H1 (cell line): Measurements from ENCODE around the gene RIMS3. TPM values are rescaled to one million over a fixed set of nuclear protein-coding genes. Genes with fewer than 3 reads are reported as not detected.
A peak's percentile ranks its signal among the peaks of the same experiment; 100 is the strongest.

Experiments used
- CTCF ChIA-PET: fragments of 300-600 bp; sonication (Branson Sonifier 250); formaldehyde crosslinking; loops from one replicate; lab custom pipeline; 2021; ENCODE audit not compliant: partially characterized antibody; lab: Charles Lee
- POLR2A ChIA-PET: fragments of 300-600 bp; sonication (Branson Sonifier 250); formaldehyde crosslinking; loops from one replicate; lab custom pipeline; 2021; ENCODE audit warnings: inconsistent platforms; ENCODE audit not compliant: partially characterized antibody; lab: Charles Lee
- DNase-seq, 2 experiments: peaks; one replicate each; pipeline versions ENCODE4 v3.0.0 to v3.0.0-alpha.2; 2010 to 2022; ENCODE audit warnings: low spot score in 2 of 2, low read depth in 1 of 2, mixed read lengths in 1 of 2
- FAIRE-seq: peaks from 2 replicates; lab custom pipeline; 2011; peaks lifted over from hg19 to GRCh38; lab: Jason Lieb, UNC
- H2AFZ ChIP-seq: 2 replicates; pipeline ENCODE4 v1.8.1; 2012; ENCODE audit warnings: low read length, inconsistent platforms
- H2AK5ac ChIP-seq: 2 replicates; pipeline ENCODE4 v1.6.1; 2013; ENCODE audit warnings: low read depth, low read length
- H2BK120ac ChIP-seq: replicated peaks from 2 replicates; pipeline ENCODE3; 2013; ENCODE audit warnings: low read depth, low read length, inconsistent platforms
- H2BK12ac ChIP-seq: 2 replicates; pipeline ENCODE4 v1.6.1; 2013; ENCODE audit warnings: low read depth, low read length
- H2BK15ac ChIP-seq: 2 replicates; pipeline ENCODE4 v1.6.1; 2013; ENCODE audit warnings: low read length
- H2BK20ac ChIP-seq: 2 replicates; pipeline ENCODE4 v1.6.1; 2013; ENCODE audit warnings: low read length
- H2BK5ac ChIP-seq: 2 replicates; pipeline ENCODE4 v1.6.1; 2013; ENCODE audit warnings: low read depth, low read length
- H3K14ac ChIP-seq: 2 replicates; pipeline ENCODE4 v1.6.1; 2013; ENCODE audit warnings: inconsistent platforms; ENCODE audit not compliant: insufficient read length
- H3K18ac ChIP-seq: 2 replicates; pipeline ENCODE4 v1.6.1; 2013; ENCODE audit warnings: low read length; ENCODE audit errors: extremely low read depth
- H3K23ac ChIP-seq: 2 replicates; pipeline ENCODE4 v1.6.1; 2013; ENCODE audit warnings: inconsistent platforms; ENCODE audit not compliant: insufficient read length
- H3K23me2 ChIP-seq: 2 replicates; pipeline ENCODE4 v1.6.1; 2013; ENCODE audit warnings: low read depth, low read length
- H3K27ac ChIP-seq: 2 replicates; pipeline ENCODE4 v1.6.1; 2011; ENCODE audit warnings: low read depth, low read length, inconsistent platforms
- H3K27me3 ChIP-seq, 4 experiments: replicated peaks in 1 of 4; 1 replicate in 1 of 4; 2 replicates in 3 of 4; pipeline versions ENCODE4 v1.6.1 to v1.8.1; 2011 to 2013; ENCODE audit warnings: low read length in 3 of 4, mild to moderate bottlenecking in 3 of 4, inconsistent platforms in 2 of 4, mixed read lengths in 2 of 4, moderate library complexity in 1 of 4; ENCODE audit not compliant: control insufficient read depth in 3 of 4, insufficient read depth in 3 of 4; ENCODE audit errors: extremely low read depth in 1 of 4
- H3K36me3 ChIP-seq, 4 experiments: 2 replicates each; pipeline versions ENCODE4 v1.6.1 to v1.8.1; 2011 to 2013; ENCODE audit warnings: mild to moderate bottlenecking in 4 of 4, low read length in 3 of 4, moderate library complexity in 2 of 4, control low read depth in 1 of 4, inconsistent platforms in 1 of 4; ENCODE audit not compliant: insufficient read depth in 4 of 4, control insufficient read depth in 2 of 4
- H3K4ac ChIP-seq: replicated peaks from 2 replicates; pipeline ENCODE3; 2013; ENCODE audit warnings: low read length, low read depth, mixed read lengths, inconsistent platforms; ENCODE audit not compliant: insufficient read length
- H3K4me1 ChIP-seq, 4 experiments: replicated peaks in 1 of 4; 1 replicate in 1 of 4; 2 replicates in 3 of 4; pipeline versions ENCODE4 v1.6.1 to v1.8.1; 2011 to 2013; ENCODE audit warnings: low read length in 3 of 4, inconsistent platforms in 2 of 4, mixed read lengths in 1 of 4; ENCODE audit not compliant: insufficient read depth in 4 of 4, control insufficient read depth in 3 of 4
- H3K4me2 ChIP-seq, 2 experiments: 2 replicates each; pipeline versions ENCODE4 v1.6.1 to v1.8.1; 2011 to 2013; ENCODE audit warnings: low read depth in 2 of 2, low read length in 2 of 2, control low read depth in 1 of 2, inconsistent platforms in 1 of 2, mild to moderate bottlenecking in 1 of 2; ENCODE audit not compliant: insufficient read depth in 1 of 2
- H3K4me3 ChIP-seq, 4 experiments: fragments of 200-600, 300-600 bp in 1 of 4; sonication (generic), shearing (Covaris generic), sonication (Bioruptor Twin) in 1 of 4; 2 replicates each; pipeline versions ENCODE4 v1.5.1 to v1.8.1; 2011 to 2016; ENCODE audit warnings: low read length in 4 of 4, low read depth in 3 of 4, control low read depth in 2 of 4, inconsistent platforms in 2 of 4, mild to moderate bottlenecking in 2 of 4, mixed read lengths in 1 of 4, moderate library complexity in 1 of 4; ENCODE audit not compliant: insufficient read depth in 2 of 4; ENCODE audit errors: extremely low read depth in 1 of 4
- H3K56ac ChIP-seq: replicated peaks from 2 replicates; pipeline ENCODE3; 2013; ENCODE audit warnings: low read depth, mild to moderate bottlenecking, mixed read lengths, low read length, inconsistent platforms; ENCODE audit not compliant: insufficient read length
- H3K79me1 ChIP-seq: 2 replicates; pipeline ENCODE4 v1.6.1; 2013; ENCODE audit warnings: low read depth, low read length, control low read depth
- H3K79me2 ChIP-seq, 2 experiments: 2 replicates each; pipeline versions ENCODE4 v1.6.1 to v1.8.1; 2012 to 2013; ENCODE audit warnings: low read length in 2 of 2, mild to moderate bottlenecking in 2 of 2, inconsistent platforms in 1 of 2; ENCODE audit not compliant: insufficient read depth in 2 of 2, control insufficient read depth in 1 of 2
- H3K9ac ChIP-seq, 4 experiments: replicated peaks in 1 of 4; 1 replicate in 1 of 4; 2 replicates in 3 of 4; pipeline versions ENCODE4 v1.6.1 to v1.8.1; 2011 to 2013; ENCODE audit warnings: low read depth in 3 of 4, low read length in 3 of 4, control low read depth in 2 of 4, mild to moderate bottlenecking in 2 of 4, moderate library complexity in 2 of 4, inconsistent platforms in 1 of 4; ENCODE audit errors: extremely low read depth in 1 of 4
- H3K9me3 ChIP-seq, 2 experiments: 2 replicates each; pipeline versions ENCODE4 v1.6.1 to v1.8.1; 2012 to 2013; ENCODE audit warnings: mild to moderate bottlenecking in 2 of 2, moderate library complexity in 2 of 2, control low read depth in 1 of 2, inconsistent platforms in 1 of 2, low read depth in 1 of 2, low read length in 1 of 2, mixed read lengths in 1 of 2; ENCODE audit not compliant: insufficient read depth in 2 of 2
- H4K20me1 ChIP-seq, 2 experiments: replicated peaks in 1 of 2; 2 replicates each; pipeline versions ENCODE3 to v1.8.1; 2011 to 2013; ENCODE audit warnings: inconsistent platforms in 2 of 2, low read length in 2 of 2, mild to moderate bottlenecking in 1 of 2; ENCODE audit not compliant: insufficient read depth in 2 of 2, control insufficient read depth in 1 of 2
- H4K5ac ChIP-seq: 2 replicates; pipeline ENCODE4 v1.6.1; 2013; ENCODE audit warnings: low read length, low read depth, mixed read lengths, inconsistent platforms; ENCODE audit not compliant: insufficient read length
- H4K8ac ChIP-seq: 2 replicates; pipeline ENCODE4 v1.8.0; 2013; ENCODE audit warnings: mild to moderate bottlenecking, moderate library complexity, low read length, inconsistent platforms; ENCODE audit not compliant: insufficient read depth; ENCODE audit errors: extremely low read depth
- H4K91ac ChIP-seq: replicated peaks from 2 replicates; pipeline ENCODE3; 2013; ENCODE audit warnings: low read length, mixed read lengths, inconsistent platforms; ENCODE audit not compliant: insufficient read length
- HDAC6 ChIP-seq: IDR thresholded peaks from one replicate; pipeline ENCODE4 v1.7.1; 2012; ENCODE audit warnings: low read depth, mild to moderate bottlenecking, inconsistent platforms, low read length, moderate library complexity
- KDM1A ChIP-seq: fragments of 200-600, 300-600 bp; sonication (generic); IDR thresholded peaks from 2 replicates; pipeline ENCODE4 v1.7.1; 2016; ENCODE audit warnings: mild to moderate bottlenecking, low read length, borderline replicate concordance
- MAFK ChIP-seq: IDR thresholded peaks from 2 replicates; pipeline ENCODE4 v1.6.1; 2012; ENCODE audit warnings: low read depth, mild to moderate bottlenecking, improper control_type of control experiment, low read length
- SIN3A ChIP-seq, 2 experiments: IDR thresholded peaks in 1 of 2; conservative IDR thresholded peaks in 1 of 2; 2 replicates each; pipeline ENCODE4 v1.6.1; 2011 to 2012; ENCODE audit warnings: low read length in 2 of 2, improper control_type of control experiment in 1 of 2, low read depth in 1 of 2, mild to moderate bottlenecking in 1 of 2
- SP1 ChIP-seq: IDR thresholded peaks from 2 replicates; pipeline ENCODE4 v1.6.1; 2011; ENCODE audit warnings: low read depth, low read length
- SP2 ChIP-seq: IDR thresholded peaks from 2 replicates; pipeline ENCODE4 v1.6.1; 2012; ENCODE audit warnings: mild to moderate bottlenecking, low read length, inconsistent platforms
- WGBS, 2 experiments: shearing (Covaris generic) in 1 of 2; methylation state at CpG; one replicate each; pipeline versions ENCODE4 v1.1.6 to v1.1.7; 2013 to 2015; ENCODE audit warnings: low lambda C conversion rate in 2 of 2, mixed read lengths in 2 of 2, inconsistent platforms in 1 of 2, low coverage in 1 of 2, missing lambda C conversion rate in 1 of 2; ENCODE audit not compliant: insufficient replicate concordance in 2 of 2, insufficient coverage in 1 of 2, insufficient read length in 1 of 2; ENCODE audit errors: extremely low coverage in 1 of 2, missing lambda C conversion rate in 1 of 2; 5-methylcytosine and 5-hydroxymethylcytosine counted together
- polyA plus RNA-seq, 7 experiments: library from polyadenylated mRNA; depleted of rRNA in 3 of 7; stranded (reverse) in 5 of 7; unstranded in 2 of 7; fragments of >200 nt in 5 of 7; fragments of 200-250 nt in 2 of 7; gene quantifications; 1 replicate in 5 of 7; 2 replicates in 1 of 7; 4 replicates in 1 of 7; pipeline versions ENCODE4 v1.2.1 to v1.2.3, GENCODE V29; 2011 to 2013; ENCODE audit warnings: missing spikeins in 2 of 7, mixed read lengths in 2 of 7
- total RNA-seq: library from RNA; stranded (reverse); fragmentation: NEBNext Ultra II Directional; extraction: Animal tissue kit (Norgen Biotek cat#: 25700); gene quantifications from 2 replicates; pipeline ENCODE4 v1.2.1, GENCODE V29; 2021

The RIMS3 gene
- total and polyA plus RNA-seq, 2 of the 8 experiments (the other 6 are each of a cell fraction or from before 2014, with no cell fraction given) = 13.3 to 20.6 TPM

DNA sequence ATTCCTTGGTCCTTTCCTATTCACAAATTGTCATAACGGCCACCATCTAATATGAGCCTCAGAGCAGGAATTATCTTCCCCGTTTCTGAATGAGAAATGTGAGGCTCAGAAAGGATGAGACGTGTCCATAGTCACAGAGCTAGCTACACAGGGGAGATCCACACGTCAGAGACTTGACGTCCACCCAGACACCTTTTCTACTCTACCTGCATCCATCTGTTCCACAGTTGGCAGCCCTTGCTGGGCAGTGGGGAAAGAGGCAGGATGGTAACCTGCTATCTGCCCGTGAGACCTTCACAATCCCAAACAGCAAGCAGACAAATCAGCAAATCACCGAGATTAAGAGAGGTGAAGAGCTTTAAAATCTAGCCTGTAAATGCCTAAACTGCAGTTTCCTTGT lies 8.4 kb downstream of the RIMS3 start:
- no peak overlapping the region for H3K23ac ChIP-seq
- H3K56ac ChIP-seq = no peak overlapping the region
- H4K91ac ChIP-seq = no peak overlapping the region
- H3K9me3 ChIP-seq = no peaks in the 10 kb centered on the region
- no peak overlapping the region; the same call in 1 of the 2 replicates for H2BK15ac ChIP-seq
- H4K5ac ChIP-seq = no peak overlapping the region
- no peak for DNase-seq
- no peaks in the 10 kb centered on the region for H3K36me3 ChIP-seq
- no peak overlapping the region for H3K18ac ChIP-seq
- no peak overlapping the region for H2BK5ac ChIP-seq
- H3K79me1 ChIP-seq = no peaks in the 10 kb centered on the region; the same call in 1 of the 2 replicates
- no peak overlapping the region for H3K4me3 ChIP-seq
- peaks cover 5% of the 10 kb centered on the region for H3K23me2 ChIP-seq
- H3K27me3 ChIP-seq = no peaks in the 10 kb centered on the region
- H3K9ac ChIP-seq = no peak overlapping the region
- H4K20me1 ChIP-seq = peaks cover 0 to 8% of the 10 kb centered on the region in 2 experiments
- H3K79me2 ChIP-seq = no peaks in the 10 kb centered on the region
- H3K4ac ChIP-seq = no peak overlapping the region
- H3K4me2 ChIP-seq = no peak overlapping the region
- no peak overlapping the region for H3K27ac ChIP-seq
- H2BK12ac ChIP-seq = no peak overlapping the region; the same call in 1 of the 2 replicates
- no peak overlapping the region for H4K8ac ChIP-seq
- no peak overlapping the region for H2AK5ac ChIP-seq
- no peak overlapping the region for H2BK20ac ChIP-seq
- no peak overlapping the region for H2BK120ac ChIP-seq
- no peak overlapping the region for H3K14ac ChIP-seq
- 88% methylated on average over 7 of the region's 7 CpGs; no CpG with 5 or more reads in 1 of the 2 experiments for WGBS, 2 experiments
- ChIA-PET CTCF (interaction anchor here (1.1 to 37.5 kb wide), 5 partner anchors 7 to 672 kb away, joined by 3 to 684 read pairs (median 11); no protein-coding TSS in a partner anchor), POLR2A (interaction anchor here (1.4 to 3.8 kb wide), 3 partner anchors 27 to 35 kb away, joined by 3 to 13 read pairs (median 6); partner anchors contain the start of gene NFYC)
- H3K4me1 ChIP-seq = peaks cover 11 to 21% (median 13%) of the 10 kb centered on the region in 4 experiments
- no peak overlapping the region for H2AFZ ChIP-seq
- peak; percentile 13 for FAIRE-seq
- TF ChIP-seq MAFK = no peak
- no peak for TF ChIP-seq SP2
- TF ChIP-seq HDAC6 = no peak
- no peak for TF ChIP-seq KDM1A
- TF ChIP-seq SP1 = no peak
- TF ChIP-seq SIN3A (conservative IDR thresholded peaks at IDR 0.05 in 1 of 2, IDR thresholded peaks at IDR 0.05 in 1 of 2; ENCODE audit: low read depth in 1 of 2, low read length in 2 of 2) = no peak
